Activated CD4-positive, alpha-beta T cell treated with anti-CD3 and anti-CD28 coated beads for 48 hours (primary cell): Measurements from ENCODE around the gene RNF7.
A peak's percentile ranks its signal among the peaks of the same experiment; 100 is the strongest.
"Not testable (repeated sequence)": the region's sequence is repeated elsewhere in the genome, so short reads cannot be mapped to it uniquely, and the experiment has no call there.

Experiments
- DNase-seq: peaks from one replicate; pipeline ENCODE4 v3.0.0-alpha.2; 2020

The RNF7 gene

DNA sequence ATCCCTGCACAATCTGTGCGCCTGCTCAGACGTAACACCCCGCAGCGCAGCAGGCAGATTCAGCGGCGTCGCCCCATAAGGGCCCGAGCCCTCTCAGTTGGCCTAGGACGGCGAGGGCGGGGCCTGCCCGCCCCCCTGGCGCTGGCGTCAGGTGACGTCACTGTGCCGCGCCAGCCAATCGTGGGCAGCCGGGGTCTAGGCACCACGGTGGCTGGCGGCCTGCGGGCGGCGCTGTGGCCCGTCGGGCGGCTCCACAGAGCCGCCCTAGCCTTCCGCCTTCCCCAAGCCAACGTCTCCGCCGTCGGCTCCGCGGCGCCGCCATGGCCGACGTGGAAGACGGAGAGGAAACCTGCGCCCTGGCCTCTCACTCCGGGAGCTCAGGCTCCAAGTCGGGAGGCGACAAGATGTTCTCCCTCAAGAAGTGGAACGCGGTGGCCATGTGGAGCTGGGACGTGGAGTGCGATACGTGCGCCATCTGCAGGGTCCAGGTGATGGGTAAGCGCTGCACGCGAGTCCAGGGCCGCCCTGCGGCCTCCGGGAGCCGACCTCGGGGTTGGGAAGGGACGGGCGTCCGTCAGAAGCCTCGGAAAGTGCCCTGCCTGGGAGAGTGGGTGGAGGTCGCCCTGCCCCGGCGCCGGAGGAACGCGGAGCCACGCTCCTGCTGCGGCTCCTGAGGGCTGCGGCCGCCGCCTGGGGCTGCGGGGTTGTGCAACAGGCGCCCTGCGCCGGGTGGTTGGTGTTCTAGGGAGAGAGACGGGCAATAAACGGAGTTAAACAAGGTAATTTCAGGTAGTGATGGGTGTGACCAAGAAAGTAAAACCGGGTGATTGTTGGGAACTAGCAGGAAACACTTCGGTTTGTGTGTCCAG is at the start of gene RNF7:
Gene RNF7 (plus strand): TSS at position 277 of the 869 bp plus-strand sequence. CDS start 44 bp downstream, at position 321.
- peak; percentile 97 for DNase-seq

DNA sequence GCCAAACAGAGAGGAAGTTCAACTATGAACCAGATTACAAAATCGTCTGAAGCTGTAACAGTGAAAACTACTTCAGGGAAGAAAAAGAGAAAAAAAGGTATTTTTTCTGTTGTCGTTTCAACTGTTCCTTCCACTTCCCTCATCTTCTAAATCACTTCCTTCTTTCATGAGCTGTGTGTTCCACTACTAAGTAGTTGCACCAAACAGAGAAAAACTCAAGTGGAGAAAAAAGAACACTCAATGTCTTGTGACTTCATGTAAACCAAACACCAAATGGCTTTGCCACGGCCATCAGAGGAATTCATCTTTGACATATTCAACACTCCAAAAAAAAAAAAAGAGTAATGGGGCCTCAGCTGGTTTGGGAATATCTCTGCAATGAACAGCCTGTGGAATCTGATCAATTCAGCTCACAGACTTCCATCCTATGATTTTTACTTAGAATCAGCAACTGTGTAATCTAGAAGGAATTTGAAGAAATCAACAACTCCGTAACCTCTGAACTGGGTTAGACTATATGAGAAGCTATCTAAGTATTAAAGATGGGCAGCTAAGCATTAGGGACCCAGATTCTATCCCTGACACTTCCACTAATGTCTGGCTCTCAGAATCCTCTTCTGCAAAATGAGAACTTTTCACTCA is 47.5 kb upstream of the RNF7 start:
- DNase-seq = no peak

DNA sequence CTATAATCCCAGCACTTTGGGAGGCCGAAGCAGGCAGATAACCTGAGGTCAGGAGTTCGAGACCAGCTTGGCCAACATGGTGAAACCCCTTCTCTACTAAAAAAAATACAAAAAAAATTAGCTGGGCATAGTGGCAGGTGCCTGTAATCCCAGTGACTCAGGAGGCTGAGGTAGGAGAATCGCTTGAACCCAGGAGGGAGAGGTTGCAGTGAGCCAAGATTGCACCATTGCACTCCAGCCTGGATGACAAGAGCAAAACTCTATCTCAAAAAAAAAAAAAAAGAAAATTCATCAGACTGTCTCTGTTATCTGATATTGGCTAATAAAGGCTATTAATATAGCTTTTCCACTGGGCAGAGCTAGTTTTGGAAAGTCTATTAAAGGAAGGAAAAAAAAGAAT is 46.6 kb upstream of the RNF7 start:
- DNase-seq = not testable (repeated sequence)

DNA sequence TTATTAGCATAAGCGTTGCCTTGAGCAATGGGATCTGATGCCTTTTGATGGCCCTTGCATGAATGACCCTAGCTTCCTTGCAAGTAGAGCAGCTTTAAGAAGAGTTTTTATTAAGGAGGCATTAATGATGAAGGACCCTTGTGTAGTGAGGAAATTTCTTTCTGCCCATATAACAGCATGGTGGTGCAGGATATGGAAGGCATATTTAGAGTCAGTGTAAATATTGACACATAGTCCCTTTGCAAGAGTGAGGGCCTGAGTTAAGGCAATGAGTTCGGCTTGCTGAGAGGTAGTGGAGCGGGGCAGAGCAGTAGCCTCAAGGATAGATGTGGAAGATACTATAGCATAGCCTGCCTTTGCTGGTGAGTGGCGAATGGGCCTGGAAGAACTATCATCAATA is 45.1 kb upstream of the RNF7 start:
- DNase-seq = not testable (repeated sequence)

DNA sequence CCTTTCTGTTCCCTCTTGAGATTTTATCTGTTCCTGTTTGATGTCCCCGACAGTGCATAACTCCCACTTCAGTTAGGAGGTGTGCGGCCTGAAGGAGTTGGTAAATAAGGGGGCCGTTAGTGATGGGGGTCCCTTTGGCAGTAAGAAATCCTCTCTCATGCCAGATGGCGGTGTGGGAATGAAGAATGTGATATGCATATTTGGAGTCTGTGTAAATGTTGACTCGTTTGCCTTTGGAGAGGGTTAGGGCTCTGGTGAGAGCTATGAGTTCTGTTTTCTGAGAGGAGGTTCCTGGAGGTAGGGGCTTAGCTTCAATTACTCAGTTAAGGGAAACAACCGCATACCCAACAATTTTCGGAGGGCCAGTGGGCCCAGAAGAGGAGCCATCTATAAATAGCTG is 38.8 kb upstream of the RNF7 start:
- no peak for DNase-seq

DNA sequence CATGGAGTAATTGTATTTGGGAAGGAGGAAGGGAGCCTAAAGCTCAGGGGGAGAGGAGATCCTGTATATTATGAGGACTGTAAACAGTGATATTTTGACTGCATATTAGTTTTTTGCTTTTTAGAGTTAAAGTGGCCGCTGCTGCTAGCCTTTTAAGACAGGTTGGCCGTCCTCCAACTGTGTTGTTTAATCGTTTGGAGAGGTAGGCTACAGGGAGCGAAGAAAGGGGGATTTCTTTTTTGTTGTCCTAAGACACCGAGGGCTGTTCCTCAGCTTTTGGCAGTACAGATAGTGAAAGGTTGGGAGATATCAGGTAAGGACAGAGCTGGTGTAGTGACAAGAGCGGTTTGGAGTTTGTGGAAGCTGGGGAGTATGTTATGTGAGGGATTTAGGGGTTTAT is 38.2 kb upstream of the RNF7 start:
- no peak for DNase-seq

DNA sequence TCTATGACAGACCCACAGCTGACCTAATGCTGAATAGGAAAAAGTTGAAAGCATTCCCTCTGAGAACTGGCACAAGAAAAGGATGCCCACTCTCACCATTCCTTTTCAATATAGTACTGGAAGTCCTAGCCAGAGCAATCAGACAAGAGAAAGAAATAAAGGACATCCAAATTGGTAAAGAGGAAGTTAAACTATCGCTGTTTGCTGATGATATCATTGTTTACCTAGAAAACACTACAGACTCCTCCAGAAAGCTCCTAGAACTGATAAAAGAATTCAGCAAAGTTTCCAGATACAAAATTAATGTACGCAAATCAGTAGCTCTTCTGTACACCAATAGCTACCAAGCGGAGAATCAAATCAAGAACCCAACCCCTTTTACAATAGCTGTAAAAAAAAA is 34.7 kb upstream of the RNF7 start:
- DNase-seq = not testable (repeated sequence)

DNA sequence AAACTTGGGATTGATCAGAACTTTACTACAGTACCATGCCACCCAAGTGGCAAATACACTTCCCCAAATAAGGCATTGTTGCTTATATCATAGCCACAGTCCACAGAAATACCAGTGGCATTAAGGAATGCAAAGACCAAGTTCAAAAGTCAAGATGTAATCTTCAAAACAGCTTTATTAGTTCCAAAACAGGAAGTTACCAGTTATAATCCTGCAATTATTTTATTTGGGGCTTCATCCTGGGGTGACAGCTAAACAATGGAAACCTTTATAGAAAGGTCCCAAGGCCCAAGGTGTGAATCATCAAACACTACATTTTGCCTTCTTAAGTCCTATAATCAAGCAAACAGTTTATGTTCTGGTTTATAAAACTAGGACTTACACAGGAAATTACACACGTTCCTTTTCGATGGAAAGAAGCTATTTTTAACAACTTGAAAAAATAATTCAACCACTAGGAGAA is 30.3 kb upstream of the RNF7 start:
- DNase-seq = no peak

DNA sequence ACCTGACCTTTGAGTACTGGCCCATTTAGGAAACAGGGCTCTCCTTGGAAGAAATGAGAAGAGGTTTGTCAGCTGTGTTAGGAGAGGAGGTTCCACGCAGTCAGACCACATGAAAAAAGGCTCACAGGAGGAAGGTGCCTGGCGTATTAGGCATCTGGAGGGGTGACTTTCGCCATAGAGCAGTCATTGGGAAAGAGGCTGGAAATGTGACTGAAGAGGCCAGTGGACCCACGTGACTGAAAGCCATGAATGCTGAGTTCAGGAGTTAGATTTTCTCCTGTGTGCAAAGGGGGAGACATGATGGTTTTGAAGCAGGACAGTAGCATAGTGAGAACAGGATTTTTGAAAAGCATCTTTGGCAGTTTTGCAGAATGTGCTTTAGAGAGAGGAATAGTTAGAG is 29.7 kb upstream of the RNF7 start:
- no peak for DNase-seq

DNA sequence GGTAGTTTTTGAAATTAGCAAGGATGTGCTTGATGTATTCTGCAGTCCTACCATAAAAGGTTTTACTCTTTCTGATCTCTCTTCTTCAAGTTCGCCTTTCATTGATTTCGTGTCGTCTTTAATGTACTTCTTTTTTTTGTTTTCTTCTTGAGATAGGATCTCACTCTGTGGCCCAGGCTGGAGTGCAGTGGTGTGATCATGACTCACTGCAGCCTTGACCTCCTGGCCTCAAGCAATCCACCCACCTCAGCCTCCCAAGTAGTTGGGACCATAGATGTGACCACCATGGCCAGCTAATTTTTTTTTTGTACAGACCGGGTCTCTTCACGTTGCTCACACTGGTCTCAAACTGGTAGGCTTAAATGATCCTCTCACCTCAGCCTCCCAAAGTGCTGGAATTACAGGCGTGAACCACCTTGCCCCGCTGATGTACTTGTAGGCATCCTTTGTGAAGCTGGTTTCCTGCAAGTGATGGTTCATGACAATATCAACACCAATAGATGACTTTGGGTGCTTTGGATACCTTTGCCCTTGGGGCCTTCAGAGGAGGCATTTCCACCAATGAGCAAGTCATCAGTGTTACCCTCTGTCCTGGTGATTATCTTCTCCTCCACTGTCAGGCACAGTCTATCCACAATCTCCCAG is 28.9 kb upstream of the RNF7 start:
- no peak for DNase-seq

DNA sequence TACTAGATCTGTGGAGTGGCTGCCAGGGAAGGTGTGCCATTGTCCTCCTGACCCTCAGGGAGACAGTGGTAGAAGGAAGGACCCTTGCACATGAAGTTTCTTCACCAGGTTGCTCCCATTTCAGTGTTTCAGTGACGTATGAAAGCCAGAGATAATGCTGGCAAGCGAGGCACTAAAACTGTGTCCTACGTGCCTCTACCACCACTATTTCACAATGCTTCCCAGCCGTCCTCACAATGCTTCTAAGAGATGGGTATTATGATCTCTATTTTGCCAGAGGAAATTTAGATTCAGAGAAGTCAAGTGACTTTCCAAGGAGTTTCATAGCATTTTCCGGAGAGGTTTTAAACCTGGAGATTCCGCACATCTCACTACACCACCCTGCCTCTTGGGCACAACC is 28.0 kb upstream of the RNF7 start:
- no peak for DNase-seq

DNA sequence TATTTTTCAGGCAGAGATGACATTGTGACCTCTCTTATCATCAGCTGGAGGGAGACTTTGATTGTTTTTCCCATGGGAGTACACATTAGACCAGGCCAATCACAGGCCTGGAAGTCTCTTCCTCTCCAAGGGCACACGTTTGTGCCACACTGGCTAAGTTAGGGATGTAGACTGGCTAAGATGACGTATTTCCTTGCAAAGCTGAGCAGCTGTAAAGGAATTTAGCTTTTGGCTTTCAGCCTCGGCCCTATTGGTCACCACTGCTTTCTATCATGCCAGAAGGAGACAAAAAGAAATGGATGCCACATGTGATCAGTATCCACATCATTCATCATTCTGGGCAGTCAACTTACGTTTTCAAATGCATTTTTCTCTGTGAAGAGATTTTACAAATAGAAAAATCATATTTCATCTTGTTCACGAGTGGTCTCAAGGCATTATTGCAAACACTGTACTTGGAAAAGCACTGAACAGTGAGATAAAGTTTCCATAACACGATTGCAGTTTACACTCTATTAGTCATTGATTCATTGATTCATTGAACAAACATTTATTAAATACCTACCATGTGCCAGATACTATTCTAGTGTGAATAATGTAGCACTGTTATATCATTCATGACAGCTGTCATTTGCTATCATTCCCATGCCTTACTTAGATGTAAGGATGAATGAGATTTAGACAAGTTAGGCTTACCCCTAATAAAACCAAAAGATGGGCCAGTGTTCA is 27.0 kb upstream of the RNF7 start:
- no peak for DNase-seq

DNA sequence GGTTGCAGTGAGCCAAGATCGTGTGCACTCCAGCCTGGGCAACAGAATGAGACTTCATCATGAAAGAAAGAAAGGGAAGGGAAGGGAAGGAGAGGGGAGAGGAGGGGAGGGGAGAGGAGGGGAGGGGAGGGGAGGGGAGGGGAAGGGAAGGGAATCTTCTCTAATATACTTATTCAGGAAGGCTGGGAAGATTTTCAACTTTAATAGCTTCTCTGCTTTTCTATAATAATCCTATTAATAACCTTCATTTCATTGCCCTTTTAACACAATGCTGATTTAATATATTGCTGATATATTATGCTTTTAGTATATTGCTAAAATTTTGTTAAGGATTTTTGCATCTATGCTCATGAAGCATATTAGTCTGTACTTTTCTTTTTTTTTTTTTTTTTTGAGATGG is 23.4 kb upstream of the RNF7 start:
- DNase-seq = no peak

DNA sequence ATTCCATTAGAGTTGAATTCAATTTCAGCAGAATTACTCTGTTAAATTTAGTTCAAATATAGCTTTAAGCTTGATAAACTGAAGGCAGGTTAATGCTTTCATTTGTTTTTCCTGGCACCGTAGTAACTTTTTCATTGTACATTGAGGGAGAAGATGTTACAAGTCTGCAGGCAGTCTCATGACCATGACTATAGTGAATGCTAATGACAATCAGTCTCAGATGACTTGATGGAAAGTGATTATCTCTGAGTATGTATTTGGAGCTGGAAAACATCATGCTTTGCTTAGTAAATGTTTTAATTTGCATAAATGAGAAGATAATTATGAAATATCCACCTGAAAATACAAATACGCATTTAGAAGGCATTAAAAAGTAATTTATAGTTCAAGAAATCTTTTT is 16.0 kb upstream of the RNF7 start:
- no peak for DNase-seq

DNA sequence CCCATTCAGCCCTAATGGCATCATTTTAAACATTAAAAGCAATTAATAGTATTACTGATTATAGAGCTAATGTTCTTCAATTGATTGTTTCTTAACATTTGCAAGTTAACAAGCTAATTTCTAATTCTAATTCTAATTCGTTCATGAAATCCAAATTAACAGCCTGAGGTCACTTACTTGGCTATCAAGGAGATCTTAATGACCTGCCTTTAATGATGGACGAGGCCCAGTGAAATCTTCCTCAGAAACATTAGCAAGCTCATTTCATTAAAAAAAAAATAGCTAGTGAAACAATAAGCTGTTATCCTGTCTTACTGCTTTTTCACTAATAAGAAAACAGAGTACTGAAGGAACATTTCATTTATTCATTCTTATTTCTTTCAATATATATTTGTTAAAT is 15.4 kb upstream of the RNF7 start:
- DNase-seq = no peak

DNA sequence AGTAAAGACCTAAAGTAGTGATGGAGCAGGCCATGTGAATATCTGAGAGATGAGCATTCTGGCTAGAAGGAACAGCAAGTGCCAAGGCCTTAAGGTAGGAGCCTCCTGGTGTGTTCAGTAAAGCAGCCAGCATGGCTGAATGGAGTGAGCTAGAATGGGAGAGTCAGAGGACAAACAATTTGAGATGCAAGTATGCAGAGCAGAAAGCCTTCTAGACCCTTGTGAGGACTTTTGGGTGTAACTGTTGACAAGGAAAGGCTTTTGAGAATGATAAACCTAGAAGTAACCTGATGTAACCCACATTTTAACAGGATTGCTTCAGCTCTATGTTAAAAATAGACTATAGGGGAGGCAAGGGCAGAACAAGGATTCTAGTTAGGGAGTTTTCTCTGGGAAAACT is 14.8 kb upstream of the RNF7 start:
- no peak for DNase-seq

DNA sequence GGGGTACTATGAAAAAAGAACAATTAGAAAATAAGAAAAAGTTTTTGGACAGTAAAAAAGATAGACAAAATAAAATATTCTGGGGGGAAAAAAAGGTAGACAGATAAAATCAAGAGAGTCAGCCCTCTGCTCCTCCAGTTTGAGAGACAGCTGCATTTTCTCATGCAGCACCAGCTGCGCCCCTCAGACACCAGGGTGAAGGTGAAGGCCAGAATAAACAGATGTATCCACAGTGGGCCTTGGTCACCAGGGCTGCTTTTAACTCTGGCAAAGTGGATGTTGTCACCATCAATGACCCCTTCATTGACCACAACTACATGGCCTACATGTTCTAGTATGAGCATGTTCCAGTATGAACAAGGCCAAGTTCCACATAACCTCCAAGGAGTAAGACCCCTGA is 13.9 kb upstream of the RNF7 start:
- no peak for DNase-seq

DNA sequence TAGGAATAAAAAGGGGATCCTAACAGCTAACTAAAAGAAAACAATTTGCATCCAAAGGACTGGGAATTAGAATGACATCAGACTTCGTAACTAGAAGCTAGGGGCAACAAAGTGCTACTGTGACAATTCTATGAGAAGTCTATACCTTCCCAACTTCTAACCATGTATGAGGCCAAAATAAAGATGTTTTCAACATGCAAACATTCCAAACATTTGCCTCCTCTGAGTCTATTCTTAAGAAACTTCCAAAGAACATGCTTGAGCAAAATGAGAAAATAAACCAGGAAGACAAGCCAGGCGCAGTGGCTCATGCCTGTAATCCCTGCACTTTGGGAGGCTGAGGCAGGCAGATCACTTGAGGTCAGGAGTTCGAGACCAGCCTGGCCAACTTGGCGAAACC is 13.1 kb upstream of the RNF7 start:
- DNase-seq = no peak

DNA sequence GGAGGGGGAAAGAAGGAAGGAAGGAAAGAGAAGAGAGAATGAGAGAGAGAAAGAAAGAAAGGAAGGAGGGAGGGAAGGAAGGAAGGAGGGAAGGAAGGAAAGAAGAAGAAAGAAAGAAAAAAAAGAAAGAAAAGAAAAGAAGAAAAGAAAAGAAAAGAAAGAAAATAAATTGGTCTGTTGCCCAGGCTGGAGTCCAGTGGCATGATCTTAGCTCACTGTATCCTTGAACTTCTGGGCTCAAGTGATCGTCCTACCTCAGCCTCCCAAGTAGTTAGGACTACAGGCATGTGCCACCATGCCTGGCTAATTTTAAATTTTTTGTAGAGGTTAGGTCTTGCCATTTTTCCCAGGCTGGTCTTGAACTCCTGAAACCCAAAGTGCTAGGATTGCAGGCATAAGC is 11.6 kb upstream of the RNF7 start:
- DNase-seq = no peak

DNA sequence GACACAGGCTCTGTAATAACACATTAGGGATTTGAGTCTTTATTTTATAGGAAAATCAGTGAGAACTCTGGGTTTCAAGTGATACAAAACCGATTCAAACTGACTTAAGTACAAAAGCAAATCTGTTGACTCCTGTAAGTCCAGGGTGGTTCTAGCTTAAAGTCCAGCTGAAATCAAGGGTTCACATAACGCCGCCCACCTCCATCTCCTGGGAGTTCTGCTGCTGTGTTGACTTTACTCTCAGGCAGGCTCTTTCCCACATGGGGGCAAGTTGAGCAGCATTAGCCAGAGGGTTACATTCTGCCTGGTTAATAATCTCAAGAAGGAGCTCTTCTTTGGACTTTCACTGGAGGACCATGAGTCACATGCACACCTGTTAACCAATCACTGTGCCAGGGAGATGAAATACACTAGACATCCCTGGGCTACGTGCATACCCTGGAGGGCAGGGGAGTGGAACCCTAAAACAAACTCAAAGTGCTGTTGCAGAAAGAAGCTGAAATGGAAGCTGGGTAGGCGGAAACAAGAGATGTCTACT is 9.7 kb upstream of the RNF7 start:
- DNase-seq = no peak

DNA sequence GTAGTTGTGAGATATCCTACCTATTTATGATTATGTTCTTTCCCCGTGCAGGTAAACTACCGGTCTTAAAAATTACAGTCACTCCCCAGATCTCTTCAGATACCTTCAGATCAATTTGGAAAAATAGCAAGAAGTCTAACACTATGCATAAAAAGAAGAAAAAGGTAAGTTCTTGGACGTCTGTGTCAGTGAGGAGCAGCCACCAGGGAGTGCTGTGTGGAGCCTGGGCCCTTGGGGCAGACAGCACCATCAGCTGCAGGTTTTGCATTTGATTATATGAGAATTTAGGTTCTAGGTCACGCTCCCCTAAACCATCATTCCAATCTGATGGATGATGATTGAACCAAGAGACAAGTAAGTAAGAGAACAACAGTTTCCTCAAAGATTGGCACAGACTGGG is 8.9 kb upstream of the RNF7 start:
- no peak for DNase-seq

DNA sequence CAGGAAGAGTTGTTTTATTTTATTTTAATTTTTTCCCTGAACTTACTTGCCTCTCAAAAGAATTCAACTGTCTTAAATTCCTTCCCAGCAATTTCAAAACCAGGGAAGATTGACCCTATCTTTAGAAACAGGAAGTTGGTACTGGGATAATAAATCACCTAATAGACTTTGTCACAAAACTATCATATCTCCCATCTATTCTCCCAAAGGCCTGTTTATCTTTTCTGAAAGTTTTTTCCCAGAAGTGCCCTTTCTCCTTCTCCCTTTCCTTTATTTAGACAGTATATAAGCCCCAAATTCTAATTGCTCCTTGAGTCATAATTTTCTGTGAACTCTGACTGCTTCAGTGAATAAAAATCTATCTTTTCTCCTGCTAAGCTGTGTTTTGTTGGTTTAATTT is 2.9 kb upstream of the RNF7 start:
- no peak for DNase-seq
